Effector CD4-positive, alpha-beta T cell (primary cell): Measurements from ENCODE around the gene CISH.

Source experiments
- DNase-seq: peaks from one replicate; pipeline ENCODE4 v3.0.0-alpha.2; 2020

The CISH gene

DNA sequence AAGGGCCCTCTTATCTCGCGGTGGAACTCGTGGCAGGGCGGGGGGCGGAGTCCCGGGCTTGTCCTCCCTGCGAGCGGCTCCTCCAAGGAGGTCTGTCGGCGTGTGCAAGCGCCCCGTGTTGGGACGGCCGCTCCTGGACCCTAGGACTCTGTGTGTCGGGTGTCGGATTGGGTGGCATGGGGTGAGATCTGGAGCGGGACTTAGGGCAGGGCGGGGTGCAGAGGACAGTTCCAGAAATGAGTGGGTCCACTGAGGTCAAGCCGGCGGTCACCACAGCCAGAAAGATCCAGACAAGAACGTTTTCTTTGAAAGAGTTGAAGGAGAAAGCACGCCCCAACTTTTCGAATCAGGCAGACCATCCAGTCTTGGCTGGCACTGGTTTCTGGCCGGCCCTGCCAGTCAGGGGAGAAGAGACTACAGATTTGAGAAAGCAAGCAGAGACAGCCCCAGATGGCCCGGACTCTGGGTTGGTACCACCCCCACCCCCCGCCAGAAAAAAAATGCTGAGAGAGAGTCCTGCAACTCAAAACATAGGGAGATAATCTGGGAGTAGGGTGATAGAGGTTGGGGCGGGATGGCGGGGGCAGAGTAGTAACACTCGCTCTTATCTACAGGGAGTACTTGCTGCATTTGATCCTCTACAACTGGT, 784 bp upstream of the CISH start:
- no peak for DNase-seq

DNA sequence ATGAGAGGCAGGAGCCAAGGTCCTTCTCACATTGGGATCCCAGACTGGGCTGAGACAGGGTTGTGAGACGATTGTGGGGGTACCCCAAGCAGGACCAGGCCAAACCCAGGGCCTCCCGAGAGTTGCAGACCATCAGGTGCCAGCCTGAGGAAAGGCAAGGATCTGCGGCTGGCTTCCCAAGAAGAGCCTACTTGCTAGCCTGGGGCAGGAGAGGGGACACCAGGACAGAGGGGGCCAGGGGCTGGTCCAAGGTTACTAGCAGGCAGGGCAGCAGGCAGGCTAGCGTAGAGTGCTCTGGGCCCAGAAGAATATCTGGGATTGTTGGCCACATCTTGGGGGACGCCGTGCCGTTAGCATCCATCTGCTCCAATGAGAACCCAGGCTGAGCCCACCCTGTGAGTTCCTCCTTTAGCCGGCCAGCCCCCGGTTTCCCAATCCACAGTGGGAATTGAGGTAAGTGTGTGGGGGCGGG, 546 bp downstream of the CISH start:
- no peak for DNase-seq

DNA sequence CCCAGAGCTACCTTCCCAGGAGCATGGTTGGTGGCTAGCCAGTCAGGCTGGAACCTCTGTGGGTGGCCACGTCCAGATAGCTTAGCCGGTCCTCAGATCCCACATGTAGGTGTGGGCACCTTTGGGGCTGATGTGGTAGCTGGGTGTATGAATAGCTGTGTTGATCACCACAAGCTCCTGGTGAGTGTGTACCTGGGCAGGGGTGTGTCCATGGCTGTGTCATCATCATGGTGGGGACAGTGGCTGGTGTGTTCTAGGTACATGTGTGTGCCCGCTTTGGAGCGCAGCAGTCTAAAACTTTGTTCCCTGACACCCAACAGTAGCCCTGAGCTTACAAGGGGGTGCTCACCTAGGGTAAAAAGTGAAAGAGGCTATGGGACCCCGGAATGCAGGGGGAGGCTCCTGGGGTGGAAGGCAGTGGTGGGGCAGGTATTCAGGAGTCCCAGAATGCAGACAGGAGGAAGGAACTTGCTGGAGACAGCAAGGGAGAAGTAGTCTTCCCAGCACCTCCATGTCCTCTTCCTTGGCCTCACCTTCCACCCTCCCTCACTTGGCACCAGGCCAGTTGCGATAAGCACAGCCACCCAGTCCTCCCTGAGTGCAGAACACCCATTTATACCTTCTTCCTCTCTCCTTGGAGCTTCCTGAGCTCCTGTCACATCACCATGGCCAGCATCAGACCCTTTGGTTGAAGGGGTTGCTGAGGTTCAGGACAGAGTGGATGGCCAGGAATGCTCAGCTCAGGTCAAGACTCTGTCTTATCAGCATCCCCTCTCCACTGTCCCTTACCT, 1.2 kb downstream of the CISH start:
- DNase-seq = no peak

DNA sequence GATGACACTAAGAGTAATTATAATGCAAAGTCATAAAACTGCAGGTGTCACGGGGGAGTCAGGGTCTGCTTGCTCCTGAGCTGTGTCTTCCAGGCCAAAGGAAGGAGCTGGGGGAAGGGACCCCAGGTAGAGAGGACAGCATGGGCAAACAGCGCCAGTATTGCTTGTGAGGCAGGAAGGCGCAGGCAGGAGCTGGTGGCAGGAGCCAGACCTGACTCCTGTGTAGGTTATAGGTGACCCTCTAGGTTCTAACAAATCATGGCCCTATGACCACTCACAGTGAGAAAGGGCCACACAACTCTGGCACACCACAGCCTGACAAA, 1.9 kb downstream of the CISH start:
- no peak for DNase-seq

DNA sequence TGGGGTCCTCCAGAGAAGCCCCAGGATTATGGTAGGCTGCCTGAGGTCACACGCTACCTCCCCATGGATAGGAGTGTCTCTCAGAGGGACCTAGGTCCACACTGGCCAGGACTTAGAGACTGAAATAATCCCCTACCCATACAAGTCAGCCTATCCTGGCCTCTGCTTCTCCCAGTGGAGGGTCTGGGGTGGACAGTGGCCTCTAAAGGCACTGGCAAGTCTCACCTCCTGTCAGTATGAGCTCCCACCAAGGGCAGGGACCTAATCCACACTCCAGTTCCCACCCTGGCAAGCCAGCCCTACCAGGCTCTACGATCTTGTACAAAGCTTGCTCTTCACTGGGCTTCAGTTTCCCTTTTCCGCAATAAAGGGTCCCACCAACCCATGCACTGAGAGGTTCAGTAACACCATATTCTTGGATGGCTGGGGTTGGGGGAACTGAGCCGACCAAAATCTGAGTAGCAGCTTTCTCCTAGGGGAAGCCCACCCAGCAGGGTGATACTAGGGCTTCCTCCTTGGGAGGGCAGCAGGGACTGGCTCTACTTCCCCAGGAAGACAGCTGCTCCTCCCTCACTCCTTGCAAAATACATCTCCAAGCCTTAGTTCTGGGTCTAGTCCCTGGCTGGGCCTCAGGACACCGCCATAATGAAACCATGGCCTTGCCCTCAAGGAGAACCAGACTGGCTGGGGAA, 2.4 kb downstream of the CISH start:
- no peak for DNase-seq

DNA sequence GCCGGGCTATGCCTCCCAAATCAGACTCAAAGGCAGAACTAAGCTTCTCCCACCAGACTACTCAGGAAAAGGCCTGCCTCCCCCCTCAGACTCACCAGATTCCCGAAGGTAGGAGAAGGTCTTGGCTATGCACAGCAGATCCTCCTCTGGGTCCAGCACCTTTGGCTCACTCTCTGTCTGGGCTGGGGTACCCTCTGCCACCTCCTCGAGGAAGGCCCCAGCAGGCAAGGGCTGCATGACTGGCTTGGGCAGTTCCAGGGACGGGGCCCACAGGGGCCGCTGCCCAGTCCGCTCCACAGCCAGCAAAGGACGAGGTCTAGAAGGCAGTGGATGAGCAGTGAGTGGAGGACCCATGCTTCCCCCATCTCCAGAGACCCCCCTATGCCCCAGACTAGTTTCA, 3.3 kb downstream of the CISH start:
- no peak for DNase-seq

DNA sequence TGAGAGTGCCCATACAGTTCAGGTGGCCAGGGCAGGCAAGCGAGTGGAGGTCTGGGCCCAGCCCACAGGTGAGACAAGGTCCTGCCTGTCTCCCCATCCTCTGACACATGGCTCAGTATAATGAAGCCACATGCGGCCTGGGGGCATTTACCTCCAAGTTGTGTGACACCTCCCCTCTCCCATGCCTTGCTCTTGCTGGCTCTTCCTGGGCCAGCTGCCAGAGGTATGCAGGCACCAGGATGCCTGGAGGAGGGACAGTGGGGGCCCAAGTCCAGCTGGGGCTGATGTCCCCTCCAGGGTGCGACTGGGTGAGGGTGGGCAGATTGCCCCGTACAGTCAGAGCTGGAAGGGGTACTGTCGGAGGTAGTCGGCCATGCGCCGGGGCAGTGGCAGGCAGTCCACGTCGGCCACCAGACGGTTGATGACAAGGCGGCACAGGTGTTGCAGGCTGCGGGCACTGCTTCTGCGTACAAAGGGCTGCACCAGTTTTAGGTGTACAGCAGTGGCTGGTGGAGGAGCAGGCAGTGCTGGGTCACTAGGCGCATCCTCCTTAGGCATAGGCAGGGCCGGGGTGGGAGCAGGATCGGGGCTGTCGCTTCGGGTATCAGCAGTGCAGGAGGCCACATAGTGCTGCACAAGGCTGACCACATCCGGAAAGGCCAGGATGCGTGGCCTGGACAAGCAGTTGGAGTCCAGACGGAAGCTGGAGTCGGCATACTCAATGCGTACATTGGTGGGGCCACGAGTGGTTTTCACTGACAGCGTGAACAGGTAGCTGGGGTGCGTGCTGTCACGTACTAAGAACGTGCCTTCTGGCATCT, 4.1 kb downstream of the CISH start:
- no peak for DNase-seq

DNA sequence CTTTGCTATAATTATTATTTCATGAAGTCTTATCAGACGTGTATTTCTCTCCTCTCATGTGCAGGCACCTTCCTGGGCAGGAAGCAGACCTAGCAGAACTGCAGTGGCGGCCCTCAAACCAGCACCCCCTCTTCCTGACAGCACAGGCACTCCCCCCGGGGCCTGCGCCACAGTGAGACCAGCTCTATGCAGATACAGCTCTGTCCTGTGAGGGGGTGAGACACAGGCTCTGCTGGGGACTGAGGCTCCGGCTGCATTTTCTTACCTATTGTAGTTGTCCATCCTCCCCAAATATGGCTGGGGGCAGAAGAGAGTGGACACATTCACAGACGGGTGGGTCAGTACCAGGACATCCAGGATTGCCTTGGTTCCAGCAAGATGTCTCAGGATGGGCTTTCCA, 5.0 kb downstream of the CISH start:
- DNase-seq = no peak

DNA sequence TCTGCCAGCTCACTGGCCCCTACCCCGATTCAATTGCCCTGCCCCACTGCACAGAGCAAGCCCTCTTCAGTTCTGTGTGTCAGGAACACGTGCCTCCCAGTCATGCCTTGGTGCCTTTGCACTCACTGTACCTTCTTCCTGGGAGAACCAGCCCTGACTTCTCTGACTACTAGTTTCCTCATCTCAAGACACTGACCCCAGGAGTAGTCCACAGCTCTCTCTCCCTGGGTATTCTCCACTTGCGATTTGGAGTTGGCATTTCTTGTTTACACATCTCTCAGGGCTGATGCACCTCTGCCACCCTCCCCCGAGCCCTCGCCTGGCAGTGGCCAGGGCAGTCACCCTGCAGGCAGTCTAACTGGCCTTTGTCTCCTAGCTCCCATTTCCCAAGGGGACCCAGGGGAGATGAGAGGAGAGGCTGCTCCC, 5.7 kb downstream of the CISH start:
- no peak for DNase-seq

DNA sequence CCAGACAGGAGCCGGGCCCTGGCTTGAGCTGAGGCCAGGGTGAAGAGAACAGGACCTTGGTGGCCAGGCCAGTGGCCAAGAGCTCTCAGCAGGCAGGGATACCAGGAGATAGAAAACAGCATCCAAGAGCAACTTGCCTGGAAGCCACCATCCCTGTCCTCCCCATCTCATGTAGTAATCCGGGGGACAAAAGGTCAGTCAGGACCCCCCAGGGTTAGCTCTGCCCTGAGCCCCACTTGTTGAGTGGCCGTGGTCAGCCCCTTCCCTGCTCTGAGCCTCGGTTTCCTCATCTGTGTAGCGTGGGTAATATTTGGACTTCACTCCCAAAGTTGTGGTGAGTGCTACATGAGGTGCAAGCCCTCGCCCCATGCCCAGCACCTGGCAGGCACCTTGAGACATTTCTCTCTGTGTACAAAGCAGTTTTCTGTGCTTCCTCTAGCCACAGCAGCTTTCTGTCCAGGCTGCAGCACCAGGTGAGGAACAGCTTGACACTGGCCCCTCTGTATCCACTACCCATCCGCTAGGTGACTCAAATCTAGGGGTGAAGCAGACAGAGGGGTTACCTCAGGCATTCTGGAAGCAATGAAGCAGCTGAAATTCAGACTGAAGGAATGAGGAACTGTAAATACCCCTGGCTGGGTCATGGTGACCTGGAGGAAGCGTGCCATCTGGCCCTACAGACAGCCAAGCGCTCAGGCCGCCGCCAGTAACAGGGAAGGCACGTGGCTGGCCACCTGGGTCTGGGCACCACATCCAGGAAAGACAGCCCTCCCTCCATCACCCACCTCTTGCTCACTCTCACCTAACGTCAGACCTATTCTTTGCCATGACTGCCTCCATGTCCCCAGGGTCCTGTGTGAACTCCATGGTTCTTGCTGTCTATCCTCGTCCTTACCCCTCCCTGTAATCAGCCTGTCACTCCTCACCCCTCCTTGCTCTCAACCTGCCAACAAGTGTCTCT, 6.7 kb downstream of the CISH start:
- no peak for DNase-seq

DNA sequence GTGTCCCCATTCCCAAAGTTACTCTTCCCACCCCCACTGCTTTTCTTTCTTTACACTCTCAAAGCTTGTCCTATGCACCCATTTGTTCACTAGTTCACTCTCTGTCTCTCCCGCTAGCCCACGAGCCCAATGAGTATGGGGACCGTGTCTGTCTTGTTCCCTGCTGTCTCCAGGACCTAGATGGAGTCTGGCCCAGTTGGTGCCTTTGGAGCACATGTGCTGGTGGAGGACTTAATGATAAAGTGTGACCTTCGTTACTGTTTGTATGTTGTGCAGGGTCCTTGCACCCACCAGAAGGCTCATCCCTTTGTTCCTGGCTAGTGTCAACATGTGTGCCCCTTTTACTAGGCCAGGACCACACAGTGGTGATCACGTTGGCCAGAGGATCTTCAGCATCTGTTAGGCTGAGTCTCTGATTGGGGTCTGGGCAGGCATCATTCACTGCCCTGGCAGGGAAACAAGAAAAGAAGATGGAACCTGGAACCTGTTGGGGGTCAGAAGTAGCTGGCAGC, 7.4 kb downstream of the CISH start:
- no peak for DNase-seq

DNA sequence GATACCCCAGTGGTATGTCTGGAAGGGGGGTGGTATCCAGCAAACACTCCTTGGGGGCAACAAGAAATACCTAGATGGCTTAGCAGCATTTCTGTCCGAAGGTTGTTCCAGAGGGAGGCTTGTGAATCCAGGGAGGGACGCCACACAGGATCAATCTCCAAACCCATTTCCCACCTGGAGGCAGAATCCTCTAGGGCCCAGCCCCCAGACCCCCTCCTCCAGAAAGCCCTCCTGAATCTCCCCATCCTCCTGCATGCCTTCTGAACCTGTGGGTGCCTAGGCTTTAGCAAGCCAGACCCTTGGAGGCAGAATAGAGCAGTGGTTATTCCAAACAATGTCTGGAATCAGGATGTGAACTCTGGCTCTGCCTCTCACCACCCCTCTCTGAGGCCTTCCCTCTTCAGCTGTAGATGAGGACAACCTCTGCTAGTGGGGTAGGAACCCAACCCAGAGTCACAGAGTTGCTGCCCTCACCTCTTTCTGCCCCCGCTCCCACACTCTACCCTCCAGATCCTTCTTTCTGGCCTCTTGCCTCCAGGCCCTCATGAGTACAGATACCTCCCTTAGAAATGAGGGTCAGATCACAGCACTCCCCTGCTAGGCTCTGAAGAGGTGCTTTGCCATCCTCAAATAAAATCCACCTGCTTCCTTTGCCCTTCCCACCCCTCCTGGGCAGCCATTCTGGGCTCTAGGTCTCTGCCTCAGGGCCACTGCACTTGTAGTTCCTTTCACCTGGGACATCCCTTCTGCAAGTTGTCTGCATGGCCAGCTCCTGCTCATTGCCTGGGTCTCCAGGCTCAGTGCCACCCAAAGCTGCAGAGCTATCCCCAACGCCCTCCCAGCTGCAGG, 8.1 kb downstream of the CISH start:
- DNase-seq = no peak

DNA sequence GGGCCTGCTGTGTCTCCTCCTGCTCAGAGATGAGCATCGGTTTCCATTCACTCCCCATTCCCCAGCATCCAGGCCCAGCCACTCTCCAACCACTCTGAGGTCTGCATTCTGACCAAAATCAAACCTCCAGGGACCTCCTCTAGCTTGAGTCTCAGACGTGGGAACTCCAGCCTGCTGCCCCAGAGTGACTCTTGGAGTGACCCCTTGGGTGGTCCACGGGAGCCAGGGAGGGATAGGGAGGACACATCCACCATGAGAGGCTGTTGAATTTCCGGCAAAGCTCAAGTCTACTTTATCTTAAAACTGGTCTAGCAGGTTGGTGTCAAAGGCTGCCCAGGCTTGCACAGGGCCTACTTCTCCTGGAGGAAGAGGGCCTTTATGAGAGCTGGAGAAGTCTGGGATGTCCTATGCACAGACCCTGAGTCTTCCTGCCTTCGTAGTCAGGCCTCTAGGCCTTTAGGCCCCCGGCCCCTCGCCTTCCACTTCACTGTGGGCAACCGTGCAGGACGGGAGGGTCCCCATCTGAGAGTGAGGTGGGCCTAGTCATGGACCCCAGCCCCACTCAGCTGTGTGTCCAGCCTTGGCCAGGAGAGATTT, 8.9 kb downstream of the CISH start:
- no peak for DNase-seq

DNA sequence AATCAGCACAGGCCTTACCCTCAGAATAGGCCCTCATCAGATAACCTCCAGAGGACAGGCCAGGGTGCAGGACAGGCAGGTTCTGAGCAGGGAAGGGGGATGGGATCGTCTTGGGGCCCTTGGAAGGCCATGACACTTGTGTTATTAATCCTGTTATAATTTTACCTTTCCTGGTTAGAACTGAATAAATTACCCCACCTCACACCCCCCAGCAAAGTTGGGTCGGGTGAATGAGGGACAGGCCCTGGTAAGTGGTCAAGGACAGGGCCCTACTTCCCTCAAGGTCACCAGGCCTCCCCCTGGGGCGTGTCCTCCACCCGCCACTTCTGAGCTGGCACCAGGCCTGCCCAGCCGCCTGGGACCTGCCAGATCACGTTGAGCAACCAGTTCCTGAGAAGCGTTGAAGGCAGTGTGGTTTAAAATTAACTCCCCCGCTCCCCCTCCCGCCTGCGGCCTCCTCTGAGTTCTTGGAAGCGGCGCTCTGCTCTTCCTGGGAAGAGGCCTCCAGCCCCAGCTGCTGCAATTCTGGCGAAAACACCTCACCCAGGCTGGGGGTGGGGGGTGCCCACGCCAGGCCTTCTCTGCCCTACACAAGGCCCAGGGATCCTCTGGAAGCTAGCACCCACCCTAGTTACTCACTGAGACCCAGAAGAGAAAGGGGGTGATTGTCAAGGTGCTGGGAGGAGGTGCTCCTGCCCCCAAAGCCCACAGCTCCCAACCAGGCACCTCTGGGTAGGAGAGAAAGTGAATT, 10.6 kb downstream of the CISH start:
- DNase-seq = peak; percentile 46

DNA sequence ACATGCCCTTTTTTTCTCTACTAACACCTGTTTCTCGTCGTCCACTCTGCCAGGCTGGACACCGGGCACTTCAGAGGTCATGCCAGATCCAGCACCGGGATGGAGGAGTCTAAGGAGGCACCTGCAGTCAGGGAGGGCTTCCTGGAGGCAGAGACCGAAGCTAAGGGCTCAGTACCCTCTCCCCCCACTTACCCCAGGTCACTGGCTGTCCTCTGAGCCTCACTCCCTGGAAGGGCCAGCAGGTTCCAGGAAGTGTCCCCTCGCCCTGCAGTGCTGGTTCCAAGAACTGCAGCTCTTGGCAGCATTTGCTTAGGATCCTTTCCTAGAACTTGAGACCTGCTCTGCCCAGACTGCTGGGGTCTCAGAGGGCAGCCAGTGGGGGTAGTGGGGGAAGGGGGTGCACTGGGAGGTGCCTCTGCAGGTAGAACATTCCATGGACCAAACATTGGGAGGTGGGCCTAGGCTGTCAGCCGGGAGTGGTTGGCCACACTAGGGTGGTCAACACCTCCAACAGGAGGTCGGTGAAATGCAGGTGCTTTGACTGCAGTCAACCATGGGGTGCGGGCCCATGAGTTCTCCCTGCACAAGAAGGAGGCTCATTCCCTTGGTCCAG, 11.3 kb downstream of the CISH start:
- no peak for DNase-seq

DNA sequence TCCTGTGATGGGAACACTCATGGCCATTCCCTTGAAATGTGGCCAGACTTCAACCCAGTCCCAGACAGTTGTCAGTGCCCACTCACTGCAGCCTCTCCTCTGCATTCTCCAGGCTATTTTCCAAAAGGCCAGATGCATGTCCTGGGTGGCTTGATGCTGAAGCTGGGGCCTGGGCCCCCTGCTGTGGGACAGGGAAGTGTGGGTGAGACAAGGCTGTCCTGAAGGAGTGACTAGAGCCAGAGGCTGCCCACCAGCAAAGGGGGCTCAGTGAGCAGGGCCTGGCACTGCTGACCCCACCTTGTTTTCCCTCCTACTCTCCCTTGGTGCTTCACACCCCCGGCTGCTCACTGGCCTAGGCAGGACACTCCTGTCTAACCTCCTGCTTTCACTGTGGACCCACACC, 11.9 kb downstream of the CISH start:
- DNase-seq = no peak

DNA sequence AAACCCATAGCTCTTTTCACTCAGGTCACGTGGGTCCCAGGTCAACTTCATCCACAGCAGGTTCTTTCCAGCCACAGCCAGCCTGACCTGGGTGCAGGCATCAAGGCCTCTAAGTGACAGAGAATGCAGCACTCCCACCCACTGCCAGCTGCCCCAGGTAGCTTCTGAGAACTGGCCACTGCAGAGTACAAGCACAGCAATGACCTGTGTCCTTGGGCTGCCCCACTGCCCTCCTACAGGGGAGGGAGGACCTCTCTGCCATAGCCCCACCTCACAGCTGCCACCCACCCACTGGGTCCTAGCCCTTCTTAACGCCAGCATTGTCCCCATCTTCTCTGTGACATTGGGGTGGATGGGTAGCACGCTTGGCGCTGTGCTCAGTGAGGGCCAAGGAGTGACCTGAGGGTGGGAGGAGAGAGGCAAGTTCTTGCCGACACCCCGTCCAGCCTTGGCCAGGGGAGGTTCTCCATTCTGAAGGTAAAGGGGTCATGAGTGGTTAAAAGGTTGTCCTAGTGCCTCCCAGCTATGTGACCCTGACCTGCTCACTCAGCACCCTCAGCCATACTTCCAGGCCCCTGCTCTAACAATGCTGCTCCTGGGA, 12.4 kb downstream of the CISH start:
- DNase-seq = no peak

DNA sequence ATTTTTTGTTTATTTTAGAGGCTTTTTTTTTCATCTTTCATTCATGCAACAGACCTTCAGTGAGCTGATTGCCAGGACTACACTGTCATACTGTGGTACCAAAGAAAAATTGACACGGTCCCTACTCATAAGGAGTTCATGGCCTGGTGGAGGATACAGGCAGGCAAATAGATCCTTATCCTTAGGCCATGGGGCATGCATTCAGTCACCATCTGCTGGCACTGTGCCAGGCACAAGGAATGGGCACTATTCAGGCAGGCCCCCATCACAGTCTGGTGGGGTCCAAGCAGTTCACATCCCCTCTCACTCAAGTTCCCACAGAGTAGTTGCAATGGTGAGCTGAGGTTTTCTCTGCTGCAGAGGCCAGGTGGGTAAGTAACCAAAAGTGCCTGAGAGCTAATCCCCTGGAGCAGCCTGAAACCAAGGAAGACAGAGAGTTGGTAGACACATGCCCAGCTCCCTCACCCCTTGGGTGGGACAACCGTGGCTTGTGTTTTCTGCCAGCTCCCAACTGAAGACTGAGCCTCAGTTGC, 17.3 kb downstream of the CISH start:
- DNase-seq = no peak
